Cardiac fibroblast (primary cell): Measurements from ENCODE around the gene MYT1.
A peak's percentile ranks its signal among the peaks of the same experiment; 100 is the strongest.

Experiments
- DNase-seq, 2 donors: peaks; one replicate each; pipeline versions ENCODE4 v3.0.0 to v3.0.0-alpha.2; 2010; ENCODE audit warnings: low read depth in 2 of 2
- H3K4me3 ChIP-seq, 2 donors: replicated peaks in 1 of 2; 1 replicate in 1 of 2; 2 replicates in 1 of 2; pipeline ENCODE4 v1.5.1; 2011; ENCODE audit warnings: low read depth in 2 of 2, low read length in 2 of 2, mild to moderate bottlenecking in 2 of 2, moderate library complexity in 1 of 2
- CTCF ChIP-seq: IDR thresholded peaks from one replicate; pipeline ENCODE4 v1.5.1; 2011; ENCODE audit warnings: low read depth, mild to moderate bottlenecking, low read length, inconsistent platforms

MYT1 gene

DNA sequence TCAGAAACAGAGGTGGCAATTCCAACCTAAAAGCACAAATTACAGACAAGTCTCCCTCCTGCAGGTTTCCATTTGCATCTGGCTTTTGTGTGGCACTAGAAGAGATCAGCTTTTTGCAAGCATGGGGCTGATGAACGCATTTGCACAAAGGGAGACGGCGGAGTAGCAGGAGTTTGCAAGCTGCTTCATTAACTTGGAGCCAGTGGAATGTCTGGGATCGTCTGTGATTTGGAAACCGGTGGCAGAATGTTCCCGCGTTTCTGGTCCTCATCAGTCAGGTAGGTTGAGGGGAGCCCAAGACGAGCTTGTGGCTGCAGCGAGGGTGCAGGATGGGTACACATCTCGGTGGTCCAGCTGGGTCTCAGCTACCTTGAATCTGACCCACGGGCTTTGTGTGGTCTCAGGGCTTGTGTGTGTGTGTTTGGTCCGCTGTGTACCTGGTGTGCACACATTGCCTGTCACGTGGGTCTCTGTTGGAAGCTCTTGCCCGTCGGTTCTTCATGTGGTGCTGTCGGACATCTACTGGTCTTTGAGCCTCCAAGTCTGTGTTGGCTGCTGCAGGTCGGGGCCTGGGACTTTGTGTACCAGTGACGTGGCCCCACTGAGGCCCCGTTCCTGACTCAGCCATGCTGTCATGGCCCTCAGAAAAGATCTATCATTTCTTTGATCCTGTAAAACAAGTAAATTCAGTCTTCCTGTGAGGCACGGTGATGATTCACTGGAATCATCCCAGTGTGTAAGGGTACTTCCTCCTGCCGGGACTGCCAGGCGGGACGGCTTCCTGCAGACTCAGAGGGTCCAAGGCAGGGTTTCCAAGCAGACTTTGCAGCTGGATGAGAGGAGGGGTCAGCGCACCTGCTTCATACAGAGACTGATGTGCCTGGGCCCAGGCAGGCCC lies 12.4 kb upstream of the MYT1 start:
- TF ChIP-seq CTCF: no peak
- no peak overlapping the region for H3K4me3 ChIP-seq
- DNase-seq: peak in 1 of 2 donors; percentile 16

DNA sequence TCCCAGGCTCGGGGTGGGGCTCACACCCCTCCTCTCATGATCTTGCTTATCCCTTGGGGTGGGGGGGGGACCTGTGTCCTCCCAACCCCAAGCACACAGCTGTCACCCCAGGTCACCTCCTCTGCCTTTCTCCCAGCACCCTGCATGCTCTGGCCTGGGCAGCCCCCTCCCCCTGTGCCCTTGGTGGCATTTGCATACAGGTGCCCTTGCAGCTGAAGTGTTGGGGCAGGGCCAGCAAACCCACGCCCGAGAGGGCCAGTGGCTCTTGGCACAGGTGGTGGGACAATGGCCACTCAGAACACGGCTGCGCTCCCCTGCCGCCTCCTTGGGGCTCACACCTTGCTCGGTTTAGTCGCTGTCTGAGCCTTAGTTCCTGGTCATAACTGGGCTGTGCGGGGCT lies 11.3 kb upstream of the MYT1 start:
- no peak overlapping the region for H3K4me3 ChIP-seq
- no peak for TF ChIP-seq CTCF
- no peak for DNase-seq

GRCh38 chr20:64153410-64153809 lies 10.8 kb upstream of the MYT1 start:
- no peak for TF ChIP-seq CTCF
- H3K4me3 ChIP-seq: no peak overlapping the region
- DNase-seq: no peak

DNA sequence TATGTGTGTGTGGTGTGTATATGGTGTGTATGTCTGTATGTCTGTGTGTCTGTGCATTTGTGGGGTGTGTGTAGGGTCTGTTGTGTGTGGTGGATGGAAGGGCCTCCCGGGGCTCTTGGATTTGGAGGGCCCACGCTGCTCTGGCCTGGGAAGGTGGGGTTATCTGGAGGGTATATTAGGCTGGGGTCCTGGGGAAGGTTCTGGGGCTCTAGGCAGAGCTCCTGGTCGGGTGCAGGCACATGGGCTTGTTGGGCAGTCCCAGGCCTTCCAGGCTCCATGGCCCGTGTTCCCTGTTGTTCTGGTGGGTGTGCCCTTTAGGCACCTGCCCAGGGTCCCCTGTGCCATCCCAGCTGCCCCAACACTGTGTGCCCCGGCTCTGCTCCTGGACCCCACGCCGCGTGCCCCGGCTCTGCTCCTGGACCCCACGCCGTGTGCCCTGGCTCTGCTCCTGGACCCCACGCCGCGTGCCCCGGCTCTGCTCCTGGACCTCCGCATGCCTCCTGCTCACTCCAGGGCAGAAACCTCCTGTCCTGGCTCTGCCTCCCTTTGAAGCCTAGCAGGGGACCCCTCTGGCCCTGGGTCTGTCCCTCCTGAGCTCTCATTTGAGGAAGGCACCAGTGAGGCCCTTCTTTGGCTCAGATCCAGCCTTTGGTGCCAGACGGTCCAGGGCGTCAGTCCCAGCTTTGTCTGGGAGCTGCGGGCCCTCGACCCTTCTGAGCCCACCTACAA lies 10.2 kb upstream of the MYT1 start:
- DNase-seq: no peak
- no peak overlapping the region for H3K4me3 ChIP-seq
- TF ChIP-seq CTCF: no peak

DNA sequence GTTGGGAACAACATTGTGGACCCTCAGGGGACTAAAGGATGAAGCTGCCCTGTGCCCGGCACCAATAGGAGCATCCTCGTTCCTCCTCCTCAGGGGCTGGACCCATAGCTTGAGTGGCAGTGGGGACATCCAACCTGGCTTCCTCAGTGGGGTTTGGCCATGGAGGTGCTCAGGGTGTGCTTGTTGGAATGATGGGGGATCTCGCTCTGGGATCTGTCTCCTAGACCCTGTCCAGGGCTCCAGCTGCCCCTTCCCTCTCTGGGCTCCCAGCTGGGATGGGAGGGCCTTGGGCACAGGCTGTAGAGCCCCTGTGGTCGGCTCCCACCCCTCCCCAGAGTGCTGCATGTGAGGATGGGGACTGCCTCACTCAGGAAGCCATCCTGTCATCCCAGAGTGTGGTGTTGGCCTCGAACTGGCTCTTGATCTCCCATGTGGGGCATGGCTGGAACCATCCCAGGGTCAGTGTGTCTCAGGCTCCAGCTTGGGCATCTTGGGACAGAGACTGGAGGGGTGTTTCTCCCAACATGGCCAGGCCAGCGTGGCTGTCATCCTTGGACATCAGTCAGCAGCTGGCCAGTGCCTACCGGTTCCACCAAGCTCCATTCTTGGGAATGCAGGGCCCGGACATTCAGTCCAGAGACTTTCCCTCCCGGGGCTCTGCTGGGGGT lies 9.5 kb upstream of the MYT1 start:
- no peak overlapping the region for H3K4me3 ChIP-seq
- DNase-seq: no peak
- TF ChIP-seq CTCF: no peak

GRCh38 chr20:64155258-64156135 lies 8.8 kb upstream of the MYT1 start:
- no peak for TF ChIP-seq CTCF
- no peak for DNase-seq
- no peak overlapping the region for H3K4me3 ChIP-seq
